ENCODE data around the gene ZNF865.
"Not testable (repeated sequence)": the region's sequence is repeated elsewhere in the genome, so short reads cannot be mapped to it uniquely, and the experiment has no call there.

Gene ZNF865

DNA sequence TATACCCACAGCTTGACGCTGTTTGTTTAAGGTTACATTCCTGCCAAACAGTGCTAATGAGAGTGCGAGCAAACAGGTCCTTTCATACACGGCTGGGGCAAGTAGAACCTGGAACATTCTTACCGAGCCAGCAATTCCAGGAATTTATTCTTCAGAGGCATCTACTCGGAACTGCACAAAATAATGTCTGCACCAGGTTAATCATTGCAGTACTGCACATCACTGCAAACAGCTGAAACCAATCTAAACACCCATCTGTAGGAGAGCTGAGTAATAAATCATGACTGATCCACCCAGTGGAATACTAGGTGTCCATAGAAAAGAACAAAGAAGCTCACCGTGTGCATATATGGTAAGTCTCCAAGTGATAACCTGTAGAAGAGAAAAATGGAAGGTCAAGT lies 23.6 kb upstream of the ZNF865 start:
- Mint-ChIP-seq H3K4me3 (peak overlapping the region; percentile 85), H3K9me3 (no peaks in the 10 kb centered on the region), H3K27ac (peak overlapping the region; percentile 59), H3K36me3 (peaks cover 10% of the 10 kb centered on the region), H3K4me1 (peaks cover 37% of the 10 kb centered on the region), H3K27me3 (no peaks in the 10 kb centered on the region)

DNA sequence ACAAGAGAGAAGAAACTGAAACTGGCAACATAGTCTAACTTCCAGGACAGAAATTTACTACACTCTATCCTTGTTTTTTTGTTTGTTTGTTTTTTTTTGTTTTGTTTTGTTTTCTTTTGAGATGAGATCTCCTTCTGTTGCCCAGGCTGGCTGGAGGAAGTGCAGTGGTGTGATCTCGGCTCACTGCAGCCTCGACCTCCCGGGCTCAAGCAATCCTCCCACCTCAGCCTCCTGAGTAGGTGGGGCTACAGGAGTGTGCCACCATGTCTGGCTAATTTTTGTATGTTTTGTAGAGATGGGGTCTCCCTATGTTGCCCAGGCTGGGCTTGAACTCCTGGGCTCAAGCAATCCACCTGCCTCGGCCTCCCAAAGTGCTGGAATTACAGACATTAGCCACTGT lies 23.2 kb upstream of the ZNF865 start:
- not testable (repeated sequence) for H3K36me3 Mint-ChIP-seq, H3K9me3 Mint-ChIP-seq, H3K27me3 Mint-ChIP-seq, H3K4me3 Mint-ChIP-seq
- Mint-ChIP-seq H3K4me1 (peaks cover 42% of the 10 kb centered on the region), H3K27ac (peak overlapping the region; percentile 59)

DNA sequence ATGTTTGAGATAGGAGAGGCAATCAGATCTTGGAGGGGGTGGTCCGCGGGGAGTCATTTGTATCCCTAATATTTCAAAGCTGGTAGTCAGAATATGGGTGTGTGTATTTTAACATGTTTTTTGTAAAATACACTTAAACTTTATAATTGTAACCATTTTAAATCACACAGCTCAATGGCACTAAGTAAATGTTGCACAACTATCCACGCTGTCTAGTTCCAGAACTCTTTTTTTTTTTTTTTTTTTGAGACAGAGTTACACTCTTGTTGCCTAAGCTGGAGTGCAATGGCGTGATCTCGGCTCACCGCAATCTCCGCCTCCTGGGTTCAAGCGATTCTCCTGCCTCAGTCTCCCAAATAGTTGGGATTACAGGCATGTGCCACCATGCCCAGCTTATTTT lies 21.6 kb upstream of the ZNF865 start:
- not testable (repeated sequence) for H3K9me3 Mint-ChIP-seq, H3K4me3 Mint-ChIP-seq, H3K36me3 Mint-ChIP-seq, H3K27me3 Mint-ChIP-seq, H3K27ac Mint-ChIP-seq
- peaks cover 45% of the 10 kb centered on the region for H3K4me1 Mint-ChIP-seq

DNA sequence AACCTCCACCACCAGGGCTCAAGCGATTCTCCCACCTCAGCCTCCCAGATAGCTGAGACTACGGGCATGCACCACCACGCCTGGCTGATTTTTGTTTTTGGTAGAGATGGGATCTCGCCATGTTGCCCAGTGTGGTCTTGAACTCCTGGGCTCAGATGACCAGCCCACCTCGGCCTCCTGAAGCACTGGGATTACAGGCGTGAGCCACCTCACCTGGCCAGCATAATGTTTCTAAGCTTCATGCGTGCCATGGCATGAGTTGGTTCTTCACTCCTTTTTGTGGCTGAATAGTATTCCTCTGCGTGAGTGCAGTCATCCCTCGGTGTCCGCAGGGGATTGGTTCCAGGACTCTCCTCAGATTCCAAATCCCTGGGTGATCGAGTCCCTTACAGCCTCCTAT lies 20.6 kb upstream of the ZNF865 start:
- Mint-ChIP-seq H3K4me3 (no peak overlapping the region), H3K36me3 (peaks cover under 1% of the 10 kb centered on the region)

DNA sequence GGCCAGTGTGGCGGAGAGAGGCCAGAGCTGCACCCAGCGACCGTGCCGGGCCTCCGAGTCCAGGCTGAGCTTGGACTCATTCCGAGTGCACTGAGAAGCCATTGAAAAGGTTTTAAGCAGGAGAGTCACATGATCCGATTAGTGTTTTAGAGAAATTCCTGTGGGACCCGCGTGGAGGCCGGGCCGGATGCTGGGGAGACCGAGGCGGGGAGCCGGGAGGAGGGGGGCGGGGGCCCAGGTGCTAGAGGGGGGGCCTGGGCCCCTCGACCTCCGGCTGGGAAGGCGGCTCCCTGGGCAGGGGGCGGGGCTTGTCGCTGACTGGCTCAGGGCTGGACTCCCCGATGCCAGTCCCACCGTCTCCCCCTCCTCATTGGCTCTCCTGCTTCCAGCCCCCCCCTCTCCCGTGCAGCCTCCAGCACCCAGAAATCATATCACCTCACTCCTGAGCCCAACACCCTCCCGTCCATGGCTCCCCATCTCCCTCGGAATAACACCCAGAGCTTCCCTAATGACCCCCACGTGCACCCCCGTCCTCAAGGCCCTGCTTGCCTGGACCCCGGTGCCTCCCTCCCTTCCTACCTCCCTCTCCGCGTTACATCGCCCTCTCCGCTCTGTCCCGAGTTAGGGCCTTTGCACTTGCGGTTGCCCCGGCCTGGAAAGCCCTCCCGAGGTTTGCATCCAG lies 19.6 kb upstream of the ZNF865 start:
- Mint-ChIP-seq H3K4me1 (peaks cover 42% of the 10 kb centered on the region), H3K36me3 (no peaks in the 10 kb centered on the region), H3K27ac (peak overlapping the region; percentile 43), H3K9me3 (no peaks in the 10 kb centered on the region), H3K4me3 (peak overlapping the region; percentile 88), H3K27me3 (no peaks in the 10 kb centered on the region)

More for the DNA sequence above, 20.6 kb upstream of the ZNF865 start:
- H3K9me3 Mint-ChIP-seq, result no peaks in the 10 kb centered on the region
- H3K4me1 Mint-ChIP-seq, result peaks cover 44% of the 10 kb centered on the region
- H3K27ac Mint-ChIP-seq, result peak overlapping the region; percentile 91
- no peaks in the 10 kb centered on the region for H3K27me3 Mint-ChIP-seq

DNA sequence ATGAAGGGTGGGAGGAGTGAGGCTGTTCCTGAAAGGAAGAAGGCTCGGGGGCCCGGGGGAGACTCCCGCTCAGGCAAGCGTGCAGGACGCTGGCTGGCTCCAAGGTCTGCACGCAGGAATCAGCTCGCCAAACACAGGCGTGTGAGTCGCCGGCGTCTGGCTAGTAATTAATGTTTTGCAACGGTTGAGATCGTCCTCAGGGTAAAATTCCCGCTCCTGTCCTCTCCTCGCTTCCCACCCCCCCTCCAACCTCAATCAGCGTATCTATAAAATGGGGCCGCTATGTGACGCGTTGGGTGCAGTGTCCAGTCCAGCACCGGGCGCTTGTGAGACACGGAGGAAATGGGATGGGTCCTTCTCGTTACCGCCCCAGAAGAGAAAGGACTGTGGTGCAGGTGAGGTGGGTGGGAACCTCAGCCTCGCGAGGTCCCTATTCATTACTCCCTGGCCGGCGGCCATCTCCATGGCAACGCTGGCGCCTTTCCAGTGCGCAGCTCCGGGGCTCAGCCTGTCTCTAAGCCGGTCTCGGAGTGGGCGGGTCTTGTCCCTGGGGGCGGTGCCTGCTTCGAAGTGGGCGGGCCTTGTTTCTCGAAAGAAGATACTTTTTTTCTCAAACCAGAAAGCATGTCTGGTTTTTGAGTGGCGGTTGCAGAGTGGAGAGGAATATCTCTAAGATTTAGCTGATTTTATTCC lies 18.3 kb upstream of the ZNF865 start:
- Mint-ChIP-seq H3K36me3 (peaks cover 4% of the 10 kb centered on the region), H3K4me1 (peaks cover 30% of the 10 kb centered on the region), H3K27ac (peak overlapping the region; percentile 46), H3K4me3 (peak overlapping the region; percentile 88), H3K9me3 (no peaks in the 10 kb centered on the region), H3K27me3 (no peaks in the 10 kb centered on the region)

DNA sequence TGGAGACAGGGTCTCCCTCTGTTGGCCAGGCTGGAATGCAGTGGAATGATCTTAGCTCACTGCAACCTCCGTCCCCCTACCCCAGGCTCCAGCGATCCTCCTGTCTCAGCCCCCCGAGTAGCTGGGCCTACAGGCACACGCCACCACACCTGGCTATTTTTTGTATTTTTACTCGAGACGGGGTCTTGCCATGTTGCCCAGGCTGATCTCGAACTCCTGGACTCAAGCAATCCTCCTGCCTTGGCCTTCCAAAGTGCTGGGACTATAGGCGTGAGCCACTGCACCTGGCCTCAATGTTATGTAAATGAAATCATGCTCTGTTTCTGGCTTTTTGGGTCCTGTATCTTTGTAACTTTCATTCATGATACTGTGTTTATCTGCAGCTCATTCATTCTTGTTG lies 16.7 kb upstream of the ZNF865 start:
- peak overlapping the region; percentile 23 for H3K27ac Mint-ChIP-seq
- H3K9me3 Mint-ChIP-seq, result no peaks in the 10 kb centered on the region
- peaks cover 28% of the 10 kb centered on the region for H3K4me1 Mint-ChIP-seq
- H3K4me3 Mint-ChIP-seq, result no peak overlapping the region
- no peaks in the 10 kb centered on the region for H3K27me3 Mint-ChIP-seq
- peaks cover 5% of the 10 kb centered on the region for H3K36me3 Mint-ChIP-seq

DNA sequence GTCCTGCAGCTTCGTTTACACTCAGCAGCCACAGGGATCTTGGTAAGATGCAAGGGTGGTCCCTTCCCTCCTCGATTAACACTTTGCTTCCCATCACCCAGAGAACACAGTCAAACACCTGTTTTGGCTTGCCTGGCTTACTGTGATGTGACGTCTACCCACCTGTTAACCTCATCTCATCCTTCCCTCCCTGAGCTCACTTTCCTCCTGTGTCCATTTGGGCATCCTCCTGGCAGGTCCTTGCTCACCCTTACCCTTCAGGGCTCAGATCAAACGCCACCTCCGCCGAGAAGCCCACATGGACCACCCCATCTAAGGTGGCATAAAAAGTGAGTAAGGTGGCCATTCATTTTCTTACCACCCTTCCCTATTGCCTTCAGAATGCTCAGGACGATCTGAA lies 15.3 kb upstream of the ZNF865 start:
- Mint-ChIP-seq H3K36me3 (peaks cover 11% of the 10 kb centered on the region), H3K4me1 (peaks cover 28% of the 10 kb centered on the region), H3K4me3 (no peak overlapping the region), H3K27me3 (no peaks in the 10 kb centered on the region), H3K9me3 (no peaks in the 10 kb centered on the region), H3K27ac (no peak overlapping the region)

DNA sequence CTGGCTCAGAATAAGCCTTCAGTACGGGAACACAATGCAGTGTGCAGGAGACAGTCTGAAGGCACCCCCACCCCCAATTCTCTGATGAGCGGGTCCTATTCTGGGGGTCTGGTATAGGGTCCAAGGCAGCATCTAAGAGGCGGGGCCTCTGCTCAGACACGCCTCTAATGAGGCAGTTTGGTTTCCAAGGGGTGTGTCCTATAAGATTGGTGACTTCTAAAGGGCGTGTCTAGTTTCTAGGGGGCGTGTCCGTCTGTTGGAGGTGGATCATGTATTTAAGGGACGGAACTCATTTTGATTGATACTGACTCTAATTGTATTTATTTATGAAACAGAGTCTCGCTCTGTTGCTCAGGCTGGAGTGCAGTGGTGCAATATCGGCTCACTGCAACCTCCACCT lies 14.8 kb upstream of the ZNF865 start:
- H3K4me1 Mint-ChIP-seq, result peaks cover 23% of the 10 kb centered on the region
- H3K9me3 Mint-ChIP-seq, result no peaks in the 10 kb centered on the region
- H3K36me3 Mint-ChIP-seq, result peaks cover 16% of the 10 kb centered on the region
- no peaks in the 10 kb centered on the region for H3K27me3 Mint-ChIP-seq
- H3K4me3 Mint-ChIP-seq, result no peak overlapping the region
- H3K27ac Mint-ChIP-seq, result no peak overlapping the region

DNA sequence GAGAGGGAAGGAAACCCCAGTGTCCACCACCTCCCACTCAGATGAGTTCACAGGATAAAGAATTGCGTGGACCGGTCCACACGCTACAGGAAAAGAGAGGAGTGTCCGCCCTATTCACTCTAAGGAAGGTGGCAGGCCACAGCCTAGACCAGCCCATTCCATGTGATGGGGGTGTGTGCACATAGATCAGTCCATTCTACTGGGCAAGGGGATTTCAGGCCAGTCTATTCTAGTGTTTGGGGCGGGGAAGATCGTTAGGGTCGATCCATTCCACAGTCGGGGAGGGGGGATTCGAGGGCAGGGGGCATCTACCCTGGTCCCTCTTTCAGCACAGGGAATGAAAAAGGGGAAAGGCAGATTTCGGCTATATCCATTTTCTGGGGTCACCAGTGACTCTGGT lies 13.9 kb upstream of the ZNF865 start:
- Mint-ChIP-seq H3K27ac (no peak overlapping the region), H3K36me3 (peaks cover 21% of the 10 kb centered on the region), H3K27me3 (no peaks in the 10 kb centered on the region), H3K4me3 (no peak overlapping the region), H3K4me1 (peaks cover 13% of the 10 kb centered on the region), H3K9me3 (no peaks in the 10 kb centered on the region)

DNA sequence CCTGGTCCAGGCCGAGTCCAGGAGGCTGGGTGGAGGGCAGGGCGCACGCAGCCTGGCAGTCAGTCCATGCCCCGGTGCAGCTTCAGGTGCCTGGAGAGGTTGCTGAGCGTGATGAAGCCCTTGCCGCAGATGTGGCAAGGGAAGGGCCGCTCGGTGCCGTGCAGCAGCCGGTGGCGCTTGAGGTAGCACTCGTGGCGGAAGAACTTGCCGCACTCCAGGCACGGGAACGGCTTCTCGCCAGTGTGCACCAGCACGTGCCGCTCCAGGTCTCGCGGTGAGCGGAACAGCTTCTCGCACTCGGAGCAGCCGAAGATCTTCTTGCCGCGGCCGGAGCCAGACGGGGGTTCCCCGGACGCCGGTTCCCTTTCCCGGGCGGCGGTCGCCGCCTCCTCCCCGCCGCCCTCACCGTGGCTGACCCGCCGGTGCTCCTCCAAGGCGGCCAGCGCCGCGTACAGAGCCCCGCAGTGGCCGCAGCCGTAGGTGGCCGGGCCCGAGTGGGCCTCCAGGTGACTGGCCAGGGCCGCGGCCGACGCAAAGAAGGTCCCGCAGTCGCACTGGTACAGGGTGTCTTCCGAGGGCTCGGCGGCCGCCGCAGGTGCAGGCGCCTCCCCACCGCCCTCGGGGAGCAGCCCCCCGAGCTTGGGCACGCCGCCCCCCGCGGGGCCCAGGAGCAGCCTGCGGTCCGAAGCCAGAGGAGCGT lies 12.9 kb upstream of the ZNF865 start:
- Mint-ChIP-seq H3K27me3 (no peaks in the 10 kb centered on the region), H3K4me1 (peaks cover 8% of the 10 kb centered on the region), H3K4me3 (no peak overlapping the region), H3K9me3 (no peaks in the 10 kb centered on the region), H3K36me3 (peaks cover 25% of the 10 kb centered on the region), H3K27ac (no peak overlapping the region)

DNA sequence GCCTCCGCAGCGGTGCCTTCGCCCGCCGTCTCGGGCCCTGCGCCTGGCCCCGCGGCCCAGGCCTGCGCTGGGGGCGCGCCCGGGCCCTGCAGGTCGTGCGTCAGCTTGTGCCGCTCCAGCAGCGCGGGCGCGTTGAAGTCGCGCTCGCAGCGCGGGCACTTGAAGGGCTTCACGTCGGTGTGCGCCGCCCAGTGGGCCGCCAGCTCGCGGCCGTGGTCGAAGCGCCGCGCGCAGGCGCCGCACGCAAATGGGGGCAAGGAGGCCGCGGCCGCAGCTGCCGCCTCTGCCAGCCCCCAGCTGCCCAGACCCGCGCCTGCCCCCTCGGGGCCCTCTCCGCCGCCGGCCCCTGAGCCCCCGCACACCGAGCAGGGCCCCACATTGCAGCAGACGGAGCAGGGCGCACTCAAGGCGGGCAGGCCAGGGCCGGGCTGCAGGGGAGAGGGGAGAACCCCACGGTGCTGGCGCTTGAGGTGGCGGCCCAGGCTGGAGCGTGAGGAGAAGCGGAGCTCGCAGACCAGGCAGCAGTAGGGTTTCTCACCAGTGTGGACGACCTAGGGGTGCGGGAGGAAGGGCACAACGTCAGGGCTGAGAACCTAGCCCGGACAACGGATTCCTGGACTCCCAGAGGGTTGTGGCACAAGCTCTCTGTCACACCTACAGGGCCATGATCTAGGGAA lies 12.2 kb upstream of the ZNF865 start:
- H3K9me3 Mint-ChIP-seq, result no peaks in the 10 kb centered on the region
- no peak overlapping the region for H3K4me3 Mint-ChIP-seq
- peaks cover 7% of the 10 kb centered on the region for H3K4me1 Mint-ChIP-seq
- no peak overlapping the region for H3K27ac Mint-ChIP-seq
- no peaks in the 10 kb centered on the region for H3K27me3 Mint-ChIP-seq
- H3K36me3 Mint-ChIP-seq, result peaks cover 25% of the 10 kb centered on the region

DNA sequence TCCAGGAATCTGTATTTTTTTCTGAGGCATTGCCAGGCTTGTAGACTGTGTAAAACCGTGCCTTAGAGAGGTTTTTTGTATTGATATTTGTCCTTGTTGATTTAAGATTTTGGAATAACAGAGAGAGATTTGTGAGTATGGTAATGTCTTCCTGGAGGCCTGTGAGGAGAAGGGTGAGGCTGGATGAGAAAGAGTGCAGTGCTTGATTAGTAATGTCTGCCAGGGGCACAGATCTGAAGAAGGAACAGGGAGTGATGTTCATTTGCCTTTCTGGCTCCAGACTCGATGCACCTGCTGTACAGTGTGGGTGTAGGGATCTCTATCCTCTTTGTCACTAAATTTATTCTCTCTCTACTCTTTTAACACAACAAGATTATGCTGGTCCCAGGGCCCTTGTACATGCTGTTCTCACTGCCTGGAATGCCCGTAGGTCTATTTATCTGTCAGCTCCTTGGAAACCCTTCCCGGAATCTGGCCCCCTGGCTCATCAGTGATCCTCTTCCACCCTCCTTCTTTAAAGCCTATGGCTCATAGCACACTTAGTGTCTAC lies 10.4 kb upstream of the ZNF865 start:
- Mint-ChIP-seq H3K27ac (no peak overlapping the region), H3K36me3 (peaks cover 29% of the 10 kb centered on the region), H3K9me3 (no peaks in the 10 kb centered on the region), H3K4me3 (no peak overlapping the region), H3K4me1 (peaks cover 11% of the 10 kb centered on the region), H3K27me3 (no peaks in the 10 kb centered on the region)

DNA sequence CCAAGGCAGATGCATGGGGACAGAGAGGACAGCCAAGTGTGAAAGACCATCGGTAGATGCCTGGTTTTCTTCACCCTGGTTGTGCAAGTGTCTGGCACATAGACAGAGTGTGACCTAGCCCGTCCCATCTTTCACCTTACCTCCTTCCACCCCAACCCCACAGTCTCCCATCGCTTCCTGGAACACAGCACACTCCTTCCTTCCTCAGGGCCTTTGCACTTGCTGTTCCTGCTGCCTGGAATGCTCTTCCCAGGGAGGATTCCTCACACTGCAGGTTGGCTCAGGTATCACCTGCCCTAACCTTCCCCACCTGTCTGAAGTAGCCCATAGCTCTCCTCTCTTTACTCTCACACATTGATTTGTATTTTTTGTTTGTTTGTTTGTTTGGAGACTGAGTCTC lies 9.1 kb upstream of the ZNF865 start:
- peaks cover 29% of the 10 kb centered on the region for H3K36me3 Mint-ChIP-seq
- no peaks in the 10 kb centered on the region for H3K9me3 Mint-ChIP-seq
- H3K27ac Mint-ChIP-seq, result no peak overlapping the region
- H3K27me3 Mint-ChIP-seq, result no peaks in the 10 kb centered on the region
- peaks cover 15% of the 10 kb centered on the region for H3K4me1 Mint-ChIP-seq
- H3K4me3 Mint-ChIP-seq, result no peak overlapping the region

DNA sequence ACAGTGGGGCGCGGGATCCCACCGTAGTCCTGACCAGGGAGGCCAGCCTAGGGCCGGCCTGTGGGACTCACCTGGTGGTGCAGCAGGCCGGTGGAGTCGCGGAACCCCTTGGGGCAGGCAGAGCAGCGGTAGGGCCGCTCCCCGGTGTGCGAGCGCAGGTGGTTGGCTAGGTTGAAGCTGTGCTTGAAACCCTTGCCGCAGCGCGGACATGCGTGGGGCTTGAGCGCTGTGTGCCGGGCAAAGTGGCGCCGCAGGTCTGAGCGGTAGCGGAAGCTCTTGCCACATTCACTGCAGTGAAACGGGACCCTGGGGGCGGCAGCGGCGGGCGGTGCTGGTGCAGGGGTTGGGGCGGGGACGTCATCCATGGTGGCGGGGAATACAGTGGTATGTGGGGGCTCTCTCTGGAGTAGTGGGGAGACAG lies 7.9 kb upstream of the ZNF865 start:
- Mint-ChIP-seq H3K36me3 (peaks cover 25% of the 10 kb centered on the region), H3K4me1 (peaks cover 19% of the 10 kb centered on the region), H3K27ac (no peak overlapping the region), H3K4me3 (no peak overlapping the region), H3K9me3 (no peaks in the 10 kb centered on the region), H3K27me3 (no peaks in the 10 kb centered on the region)

Measured in activated naive CD4-positive, alpha-beta T cell treated with anti-CD3 and anti-CD28 coated beads, Interleukin-2, amount 50 U/mL, for 24 hours (primary cell).